Colon (tissue), 2 donors: Measurements from ENCODE around the gene COX17.

Source experiments
- FAIRE-seq: peaks from 2 replicates; lab custom pipeline; 2012; peaks lifted over from hg19 to GRCh38; lab: Jason Lieb, UNC
- donor health status: control.
- donor health status: control.

Gene COX17

DNA sequence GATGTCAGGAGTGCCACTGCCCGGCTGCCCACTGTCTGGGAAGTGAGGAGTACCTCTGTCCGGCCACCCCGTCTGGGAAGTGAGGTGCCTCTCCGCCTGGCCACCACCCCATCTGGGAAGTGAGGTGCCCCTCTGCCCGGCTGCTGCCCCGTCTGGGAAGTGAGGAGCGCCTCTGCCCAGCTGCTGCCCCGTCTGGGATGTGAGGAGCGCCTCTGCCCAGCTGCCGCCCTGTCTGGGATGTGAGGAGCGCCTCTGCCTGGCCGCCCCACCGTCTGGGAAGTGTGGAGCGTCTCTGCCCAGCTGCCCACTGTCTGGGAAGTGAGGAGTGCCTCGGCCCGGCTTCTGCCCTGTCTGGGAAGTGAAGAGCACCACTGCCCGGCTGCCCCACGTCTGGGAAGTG lies 3.3 kb downstream of the COX17 start:
- no peak for FAIRE-seq

DNA sequence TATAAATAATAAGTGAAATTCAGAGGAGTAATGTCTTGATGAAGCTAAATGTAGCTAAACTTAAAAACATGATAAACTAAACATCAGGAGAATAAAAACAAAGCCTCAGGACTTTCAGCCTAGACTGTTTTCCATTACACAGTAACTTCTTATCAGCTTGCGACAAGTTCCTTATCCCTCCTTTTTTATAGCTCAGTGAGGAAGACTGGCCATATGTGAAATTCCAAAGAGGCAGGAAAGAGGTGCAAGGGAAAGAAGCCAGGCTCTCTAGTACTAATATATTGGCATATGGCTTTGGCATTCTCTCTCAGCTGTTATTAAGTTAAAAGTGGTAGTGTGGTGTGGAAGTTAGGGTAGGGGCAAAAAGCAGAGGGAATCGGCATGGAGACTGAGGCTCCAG lies 4.4 kb downstream of the COX17 start:
- no peak for FAIRE-seq

DNA sequence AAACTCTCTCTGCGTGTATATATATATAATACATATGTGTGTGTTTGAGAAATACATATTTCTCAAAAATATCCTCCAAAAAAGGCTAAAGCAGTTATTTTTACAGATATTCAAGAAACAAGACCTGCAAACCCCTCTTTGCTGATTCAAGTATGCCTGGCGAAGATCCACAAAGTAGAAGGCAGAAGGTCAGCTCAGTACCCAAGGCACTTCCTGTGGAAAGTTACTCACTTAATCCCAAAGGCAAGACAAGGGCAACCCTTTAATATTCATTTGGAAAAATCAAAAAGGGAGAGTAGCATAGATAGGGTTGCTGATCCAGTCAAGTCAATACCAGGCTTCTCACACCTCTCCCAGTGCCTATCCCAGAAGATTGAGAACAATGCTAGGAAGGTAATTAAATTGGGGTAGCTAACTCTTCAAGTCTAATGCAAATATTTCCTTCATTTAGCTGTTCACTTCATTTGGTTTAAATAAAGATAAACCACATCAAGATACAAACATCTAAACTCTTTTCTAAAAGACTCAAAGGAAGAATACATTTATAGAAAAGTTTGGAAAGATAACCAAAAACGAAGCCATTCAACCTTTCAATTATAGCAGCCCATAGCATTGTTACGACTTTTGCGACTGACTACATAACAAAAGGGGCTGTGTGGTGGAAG lies 7.2 kb downstream of the COX17 start:
- FAIRE-seq = no peak

DNA sequence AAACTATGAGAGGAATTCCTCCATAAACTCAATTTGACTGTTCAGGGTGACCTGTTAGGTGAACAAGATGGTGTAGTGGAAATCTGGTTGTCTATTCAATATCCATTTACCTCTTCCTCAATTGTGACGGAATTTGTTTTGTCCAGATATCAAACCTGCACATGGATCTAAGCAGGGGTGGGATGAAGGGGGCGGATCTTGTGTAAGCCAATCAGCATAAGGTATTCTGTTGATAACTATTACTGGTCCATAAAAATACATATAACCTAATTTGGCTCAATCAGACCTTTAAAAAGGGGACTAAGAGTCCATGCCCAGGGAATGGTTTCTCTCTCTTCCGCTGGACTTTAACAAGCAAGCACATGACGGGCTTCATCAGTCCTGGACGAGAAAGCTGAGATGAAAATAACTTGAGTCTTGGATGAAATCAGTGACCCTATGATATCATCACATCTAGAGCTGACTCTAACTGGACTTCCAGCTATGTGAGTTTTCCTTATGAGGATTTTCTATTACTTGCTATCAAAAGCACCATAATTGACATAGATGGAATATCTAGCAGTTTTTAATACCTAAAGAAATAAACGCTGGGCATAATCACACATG lies 11.1 kb downstream of the COX17 start:
- no peak for FAIRE-seq

DNA sequence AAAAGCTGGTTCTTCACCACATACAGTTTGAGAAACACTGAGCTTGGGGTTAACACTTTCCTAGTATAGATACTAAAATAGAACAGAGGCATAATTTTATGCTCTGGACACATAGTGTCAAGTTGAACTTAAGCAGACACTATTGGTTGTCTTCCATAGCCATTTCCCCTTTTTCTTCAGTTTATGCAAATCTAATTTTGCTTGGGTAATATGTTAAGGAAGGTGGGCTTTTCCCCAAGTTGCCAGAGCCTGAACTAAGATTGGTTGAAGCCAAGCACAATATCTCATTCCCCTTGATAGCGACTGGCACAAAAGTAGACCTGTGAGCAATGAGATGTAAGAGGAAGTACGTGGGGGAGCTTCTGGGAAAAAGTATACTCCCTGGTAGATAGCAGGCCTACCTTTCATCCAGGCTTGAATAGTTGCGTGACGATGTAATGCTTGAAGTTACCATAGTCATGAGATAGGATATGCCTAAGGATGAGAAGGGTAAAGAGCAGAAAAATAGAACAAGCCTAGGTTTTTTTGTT lies 12.3 kb downstream of the COX17 start:
- no peak for FAIRE-seq

DNA sequence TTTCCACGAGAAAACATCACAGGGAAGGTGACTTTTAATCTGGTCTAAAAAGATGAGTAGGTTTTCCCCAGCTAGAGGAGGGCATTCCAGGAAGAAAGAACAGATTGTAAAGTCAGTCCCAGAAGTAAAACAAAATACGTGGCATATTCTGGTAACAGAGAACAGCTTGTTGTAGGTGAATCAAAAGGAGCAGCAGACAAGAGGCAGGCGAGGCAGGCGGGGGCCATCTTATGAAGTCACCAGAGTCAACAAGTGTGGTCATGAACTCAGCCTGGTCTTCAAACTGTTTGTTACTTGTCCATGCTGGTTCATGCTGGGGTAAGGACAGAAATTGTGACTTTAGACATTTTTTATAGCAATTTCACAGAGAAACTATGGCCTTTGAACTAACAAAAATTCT lies 12.8 kb downstream of the COX17 start:
- no peak for FAIRE-seq

DNA sequence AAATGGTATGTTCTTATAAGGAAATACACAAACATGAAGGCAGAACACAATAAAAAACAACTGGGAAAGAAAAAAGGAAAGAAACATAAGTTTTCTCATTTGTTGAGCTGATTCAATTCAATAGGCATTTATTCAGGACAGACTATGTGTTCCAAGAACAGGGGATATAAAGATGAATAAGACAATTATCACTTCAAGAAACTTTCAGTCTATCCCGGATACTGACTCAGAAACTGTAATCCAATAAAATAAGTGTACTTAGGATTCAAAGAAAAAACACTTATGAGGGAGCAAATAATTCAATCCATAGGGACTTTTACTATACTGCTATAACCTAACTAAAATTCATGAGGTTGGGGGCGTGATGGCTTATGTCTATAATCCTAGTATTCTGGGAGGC lies 13.3 kb downstream of the COX17 start:
- FAIRE-seq = no peak

DNA sequence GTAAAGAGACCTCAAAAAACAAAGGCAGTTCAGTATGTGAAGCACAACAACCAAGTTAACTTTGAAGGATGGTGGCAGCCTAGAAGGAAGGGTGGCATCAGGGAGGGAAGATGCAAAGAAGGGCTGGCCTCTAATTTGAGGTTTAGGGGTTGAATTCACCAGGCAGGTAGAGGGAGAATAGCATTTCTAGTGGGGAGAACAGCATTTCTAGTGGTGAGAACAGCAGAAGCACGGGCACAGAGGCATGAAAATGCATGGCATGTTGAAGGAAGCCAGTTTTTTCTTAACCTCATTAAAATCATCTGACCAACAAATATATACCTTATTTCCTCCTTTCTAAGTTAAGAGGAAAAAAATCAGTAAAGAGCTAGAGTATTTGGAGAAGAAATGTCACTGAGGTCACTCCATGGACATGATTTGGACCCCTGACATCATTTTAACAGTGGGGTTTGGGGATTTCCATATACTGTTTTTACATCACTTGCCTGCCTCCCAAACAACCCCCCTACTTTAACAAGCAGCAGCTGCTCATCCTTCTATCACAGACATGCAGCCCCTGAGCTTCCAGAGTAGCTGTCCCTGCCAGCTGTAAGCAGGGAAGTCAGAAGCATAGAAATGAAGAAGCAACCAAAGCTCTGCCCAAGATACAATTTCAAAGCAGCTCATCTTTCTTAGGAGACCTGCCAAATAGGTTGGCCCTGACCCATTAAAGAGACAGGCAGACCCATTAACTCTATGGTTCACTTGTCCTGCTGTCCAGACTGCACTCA lies 14.4 kb downstream of the COX17 start:
- no peak for FAIRE-seq

DNA sequence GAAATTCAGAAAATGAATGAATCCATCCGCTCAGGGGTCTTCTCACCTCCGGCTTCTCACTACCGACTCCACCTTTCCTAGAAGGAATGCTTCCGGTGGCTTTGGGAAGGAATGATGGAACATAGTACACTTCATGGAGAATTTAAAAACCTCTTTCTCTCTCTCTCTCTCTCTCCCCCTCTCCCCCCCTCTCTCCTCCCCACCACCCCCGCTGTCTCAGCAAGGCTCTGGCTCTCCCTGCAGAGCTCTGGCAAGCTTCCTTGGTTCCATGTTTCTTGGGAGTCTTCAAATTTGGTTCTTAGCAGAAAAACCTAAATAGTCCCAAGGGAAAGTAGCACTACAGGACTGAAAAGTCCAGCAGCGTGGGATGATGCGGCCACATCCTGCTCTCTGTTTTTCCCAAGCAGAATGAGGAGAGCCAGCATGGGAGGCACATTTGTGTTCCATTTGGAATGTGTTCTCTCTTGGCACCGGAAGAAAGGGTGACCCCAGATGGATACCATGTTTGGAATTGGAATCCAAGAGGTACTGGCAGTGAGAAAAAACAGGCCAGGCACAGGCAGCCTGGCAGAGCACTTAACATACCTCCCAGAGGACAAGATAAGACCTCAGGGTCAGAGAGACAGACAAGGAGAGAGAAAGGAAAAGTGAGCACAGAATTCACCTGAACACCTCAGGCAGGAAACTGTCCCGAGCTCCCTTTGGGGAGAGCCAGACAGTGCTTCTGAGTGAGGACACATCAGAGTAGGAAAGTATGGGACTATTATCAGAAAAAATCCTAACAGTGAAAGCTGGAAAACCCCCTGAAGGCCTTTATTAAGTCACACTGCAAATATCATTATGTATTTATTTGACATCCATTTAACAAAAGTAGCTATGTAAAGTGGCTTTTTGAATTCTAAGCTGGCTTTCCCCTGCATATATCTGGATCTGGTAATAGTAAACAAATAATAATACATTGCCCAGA lies 16.4 kb downstream of the COX17 start, which contains the start of gene POPDC2:
Gene POPDC2, minus strand, starts transcription at position 116 of the 967 bp plus-strand sequence. CDS start 166 bp downstream, outside the sequence.
- no peak for FAIRE-seq

DNA sequence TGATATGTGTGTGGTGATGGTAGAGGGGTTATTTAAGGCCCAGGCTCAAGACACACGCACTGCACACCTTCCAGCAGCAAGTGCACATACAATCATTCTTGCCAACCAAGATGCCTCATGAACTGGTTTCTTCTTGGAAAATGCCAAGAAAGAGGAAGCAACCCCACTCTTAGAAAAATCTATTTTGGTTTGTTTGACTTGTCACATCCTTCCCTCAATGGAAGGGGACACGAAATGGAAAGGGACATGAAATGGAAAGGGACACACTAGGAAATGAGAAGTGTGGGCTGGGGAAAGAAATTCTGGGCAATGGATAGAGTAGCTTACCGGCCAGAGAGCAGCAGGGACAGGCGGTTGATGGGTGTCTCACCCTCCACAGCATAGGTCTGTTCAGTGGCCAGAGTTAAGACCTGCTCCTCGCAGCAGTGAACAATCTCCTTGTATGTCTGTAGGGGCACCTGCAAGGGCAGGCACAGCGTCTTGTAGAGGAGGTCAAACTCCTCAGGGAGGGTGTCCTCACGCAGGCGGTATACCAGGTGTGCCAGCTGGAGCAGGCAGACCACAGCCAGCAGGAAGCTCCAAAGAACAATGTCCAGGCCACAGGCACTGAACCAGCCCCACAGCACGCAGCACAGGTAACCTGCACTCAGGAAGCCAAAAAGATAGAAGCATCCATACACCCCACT lies 17.5 kb downstream of the COX17 start:
- FAIRE-seq = no peak

DNA sequence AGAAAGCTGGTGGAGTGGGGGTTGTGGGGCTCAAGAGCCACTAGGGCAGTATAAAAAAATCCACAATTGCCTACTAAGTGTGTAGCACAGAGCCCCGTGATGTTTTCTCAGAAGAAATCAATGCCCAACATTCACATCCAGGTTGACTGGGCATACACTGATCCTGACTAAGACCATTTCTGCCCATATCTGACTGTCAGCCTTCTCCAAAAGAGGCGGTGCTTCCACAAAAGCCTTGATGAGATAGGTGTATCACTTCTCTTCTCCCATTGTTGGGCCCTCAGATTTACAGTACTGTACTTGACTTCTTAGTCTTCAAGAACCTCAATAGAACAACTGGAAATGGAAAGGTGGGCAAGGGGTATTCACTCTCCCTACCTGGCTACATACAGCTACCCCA lies 18.2 kb downstream of the COX17 start:
- FAIRE-seq = no peak

DNA sequence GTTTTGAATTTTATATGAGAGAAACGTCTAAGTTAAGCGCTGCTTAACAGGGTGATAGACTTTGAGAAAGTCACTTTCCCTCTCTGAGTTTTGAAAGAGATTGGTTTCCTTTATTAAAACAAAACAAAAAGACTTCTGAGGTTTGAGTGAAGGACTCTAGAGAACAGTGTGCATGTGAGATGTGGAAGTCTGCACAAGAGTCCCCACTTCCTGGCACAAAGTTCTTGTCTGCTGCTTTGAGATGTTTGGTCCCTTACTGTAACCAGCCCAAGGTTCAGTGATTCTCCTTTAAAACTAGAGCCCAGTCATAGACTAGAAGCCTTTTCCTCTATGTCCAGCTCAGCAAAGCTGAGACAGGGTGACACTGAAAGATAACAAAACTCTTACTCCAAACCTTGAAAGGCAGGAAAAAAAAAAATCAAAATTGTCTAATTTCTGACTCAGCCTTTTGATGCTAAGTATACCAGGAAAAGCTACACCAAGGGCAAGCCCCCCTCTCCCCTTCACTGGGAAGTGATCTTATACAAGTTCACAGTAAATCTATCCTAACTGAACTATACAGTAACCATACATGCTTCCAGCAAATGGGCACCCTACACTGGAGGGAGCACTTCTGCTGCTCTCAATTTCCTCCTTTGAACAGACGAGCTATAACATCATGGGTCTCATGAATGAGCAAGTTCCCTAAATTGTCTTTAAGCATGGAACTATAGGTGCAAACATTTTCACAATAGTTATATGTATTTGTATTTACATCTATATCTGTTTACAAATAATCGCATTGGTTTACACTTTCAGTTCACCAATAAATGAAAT lies 19.1 kb downstream of the COX17 start:
- FAIRE-seq = no peak

DNA sequence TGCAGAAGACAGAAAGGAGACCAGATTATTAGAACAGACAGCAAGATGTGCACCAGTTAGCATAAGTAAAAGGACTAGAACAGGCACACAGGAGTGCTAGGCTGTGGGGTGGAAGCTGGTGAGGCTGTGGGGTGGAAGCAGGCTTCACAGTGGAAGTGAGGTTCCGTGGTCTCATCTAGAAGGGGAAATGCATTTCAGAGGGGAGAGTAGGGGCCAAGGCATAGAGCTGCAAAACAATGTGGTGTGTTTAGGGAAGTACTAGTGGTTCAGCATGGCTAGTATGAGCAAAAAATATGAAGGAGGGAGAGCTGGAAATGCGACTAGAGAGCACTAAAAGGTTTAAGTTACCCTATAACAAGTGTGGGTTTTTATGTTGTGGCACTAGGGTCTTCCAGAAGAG lies 23.3 kb downstream of the COX17 start:
- no peak for FAIRE-seq

DNA sequence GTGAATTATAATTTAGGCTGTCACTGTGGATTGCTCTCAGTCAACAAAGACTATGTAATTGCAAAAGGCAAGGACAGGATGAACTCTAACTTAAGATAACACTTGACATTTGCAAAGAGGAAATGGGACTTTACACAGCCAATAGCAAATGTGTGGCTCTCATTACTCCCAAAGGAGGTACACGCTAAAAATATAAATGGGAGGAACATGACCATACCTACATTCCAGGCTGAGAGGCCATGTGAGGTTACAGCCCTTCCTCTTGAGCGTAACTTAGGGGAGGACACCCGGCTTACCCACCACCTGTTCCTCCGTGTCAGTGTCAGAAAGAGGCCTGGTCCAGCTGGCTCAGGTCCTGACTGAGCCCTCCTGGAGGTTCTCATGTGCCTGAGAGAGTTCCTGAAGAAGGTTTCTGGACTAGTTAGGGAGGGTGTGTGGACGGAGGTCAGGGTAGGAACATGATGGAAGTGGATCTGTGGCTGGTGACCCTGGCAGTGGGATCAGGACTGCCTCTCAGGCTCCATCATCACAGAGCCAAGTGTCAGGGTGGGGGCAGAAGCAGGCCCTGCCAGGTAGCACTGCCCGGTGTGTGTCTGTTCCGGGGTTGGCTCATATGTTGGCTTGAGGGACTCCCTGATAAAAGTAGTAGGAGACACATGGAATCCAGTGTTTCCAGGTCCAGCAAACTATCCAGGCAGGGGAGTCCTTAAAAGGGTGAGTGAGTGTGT lies 24.7 kb downstream of the COX17 start:
- FAIRE-seq = no peak

DNA sequence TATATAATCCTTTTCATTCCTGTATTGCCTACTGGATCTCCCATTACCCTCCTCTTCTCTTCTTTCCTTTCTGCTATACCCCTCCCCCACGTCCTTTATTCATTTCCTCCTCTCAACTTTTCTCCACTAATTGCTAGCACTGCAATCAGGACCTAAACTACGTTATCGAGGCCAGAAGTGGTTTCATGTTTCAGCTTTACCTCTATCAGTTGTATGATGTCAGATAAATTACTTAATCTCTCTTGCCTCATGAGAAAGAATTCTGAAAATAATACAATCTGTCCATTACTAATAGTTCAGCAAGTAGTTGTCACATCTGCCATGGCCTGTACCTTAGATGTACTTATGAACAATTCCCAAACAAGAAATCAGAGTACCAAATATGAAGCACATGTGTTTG lies 27.4 kb downstream of the COX17 start:
- no peak for FAIRE-seq

DNA sequence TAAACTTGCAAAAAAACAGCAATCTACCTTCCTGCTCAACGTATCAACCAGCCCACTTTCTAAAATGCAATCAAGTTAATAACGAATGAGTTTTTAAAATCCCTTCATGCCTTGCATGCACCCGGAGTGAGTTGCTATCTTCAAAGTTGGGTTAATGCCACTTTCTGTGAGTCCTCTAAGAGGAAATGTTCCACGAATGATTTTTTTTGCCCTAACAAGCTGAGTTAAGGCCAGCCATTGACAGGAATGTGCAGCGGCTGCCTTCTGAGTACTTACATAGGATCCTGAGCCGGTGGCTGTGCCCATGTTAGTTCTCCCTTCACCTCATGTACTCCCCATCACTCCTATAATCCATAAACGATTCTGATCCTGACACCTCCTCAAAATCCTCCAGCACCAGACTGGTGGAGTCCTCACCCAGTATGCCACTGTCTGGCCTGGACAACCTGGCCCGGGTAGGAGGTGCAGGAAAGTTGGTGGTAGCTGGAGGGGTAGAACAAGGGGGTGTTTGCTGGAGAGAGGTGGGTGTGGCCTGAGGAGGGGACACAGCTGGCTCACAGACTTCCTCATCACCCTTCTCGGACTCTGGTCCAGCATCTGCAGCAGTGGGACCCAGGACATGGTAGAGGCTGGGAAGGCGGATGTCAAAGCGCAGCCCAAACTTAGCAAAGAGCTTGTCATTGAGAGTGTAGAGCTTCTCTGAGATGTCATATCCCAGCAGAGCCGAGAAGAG lies 29.2 kb downstream of the COX17 start:
- no peak for FAIRE-seq

DNA sequence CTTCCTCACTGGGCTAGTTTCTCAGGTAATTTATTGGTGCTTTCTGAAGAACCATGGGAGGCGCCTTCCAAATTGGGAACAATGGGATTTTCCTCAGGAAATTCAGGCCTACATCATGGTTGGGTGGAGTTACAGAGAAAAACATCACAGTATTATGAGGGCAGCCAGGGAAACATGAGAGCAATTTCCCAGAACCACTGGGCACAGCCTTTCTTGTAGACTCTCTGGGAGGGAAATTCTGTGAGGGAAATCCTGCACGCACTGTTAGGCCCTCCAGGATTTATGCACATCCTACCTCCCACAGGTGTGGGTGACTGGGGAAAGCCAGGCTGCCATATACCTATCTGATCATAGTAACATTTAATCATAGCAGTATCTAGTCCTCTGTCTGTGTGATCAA lies 30.0 kb downstream of the COX17 start:
- no peak for FAIRE-seq

DNA sequence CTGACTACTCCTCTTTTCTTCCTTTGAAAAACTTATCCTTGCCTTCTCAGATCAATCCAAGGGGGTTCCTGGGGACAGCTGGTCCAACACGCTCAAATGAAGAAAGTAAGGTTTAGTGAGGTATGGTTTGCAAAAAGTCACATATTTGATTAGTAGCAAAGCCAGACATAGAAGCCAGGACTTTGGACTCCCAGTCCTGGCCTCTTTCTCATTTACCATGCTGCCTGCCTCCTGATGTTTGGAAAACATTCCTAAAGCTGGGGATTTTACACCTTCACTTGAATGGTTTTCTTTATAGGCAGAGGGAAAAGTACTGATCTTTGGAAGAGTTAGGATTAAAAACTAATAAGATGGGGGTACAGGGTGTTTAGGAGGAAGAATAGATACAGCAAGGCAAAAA lies 31.4 kb downstream of the COX17 start:
- FAIRE-seq = no peak

DNA sequence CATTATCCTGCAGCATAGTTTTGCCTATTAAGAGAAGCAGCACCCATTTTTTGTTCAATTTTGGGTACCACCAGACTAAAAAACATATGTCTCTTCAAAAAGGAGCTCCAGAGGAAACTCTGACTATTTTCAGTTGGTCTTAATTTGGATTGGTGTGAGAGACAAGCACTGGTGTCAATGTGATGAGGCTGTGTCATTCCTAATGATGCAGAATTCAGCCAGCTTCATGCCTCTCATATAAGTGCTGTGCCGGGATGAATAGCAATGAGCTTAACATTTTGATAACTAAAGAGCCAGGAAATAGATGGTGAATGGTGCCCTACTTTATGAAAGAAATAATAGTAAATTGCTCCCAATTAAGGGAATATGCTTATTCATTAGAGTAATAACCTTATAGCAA lies 32.7 kb downstream of the COX17 start:
- FAIRE-seq = no peak
